C1 segment of cervical spinal cord (tissue), 14 donors: Measurements from ENCODE around the gene NFIL3.

Experiments used
- DNase-seq, 14 donors: peaks; one replicate each; lab custom pipeline; 2025; lab: John Stamatoyannopoulos, UW

NFIL3 gene

DNA sequence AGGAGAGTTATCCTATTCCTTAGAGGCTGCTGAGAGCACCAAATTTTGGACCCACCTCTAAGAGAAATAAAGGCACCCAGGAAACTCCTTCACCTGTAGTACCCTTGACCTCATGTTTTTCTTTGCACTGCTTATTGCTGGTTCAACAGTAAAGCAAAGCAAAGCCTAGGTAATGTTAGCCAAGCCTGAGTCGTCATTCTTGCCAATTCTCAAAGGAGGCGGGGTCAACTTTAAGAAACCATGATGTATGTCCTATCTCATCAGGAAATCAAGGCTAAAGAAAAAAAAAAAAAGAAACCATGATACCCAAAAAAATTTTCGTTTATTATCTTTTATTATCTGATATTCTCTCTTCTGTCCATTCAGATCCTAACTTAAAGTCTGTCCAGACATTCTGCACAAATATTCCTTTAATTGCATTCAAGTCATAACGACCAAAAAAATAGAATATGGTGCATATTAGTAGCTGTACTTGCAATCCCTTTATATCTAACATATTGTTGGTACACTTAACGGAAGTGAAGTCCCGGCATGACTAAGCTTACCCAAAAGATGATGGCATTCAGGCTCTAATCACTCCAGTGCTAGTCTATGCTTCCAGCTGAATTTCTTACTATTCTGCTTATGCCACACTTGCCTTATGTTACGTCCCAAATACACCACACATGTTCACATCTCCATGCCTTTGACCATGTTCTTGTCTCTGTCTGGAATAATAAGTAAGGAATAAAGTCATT, 63.7 kb downstream of the NFIL3 start:
- no peak for DNase-seq

DNA sequence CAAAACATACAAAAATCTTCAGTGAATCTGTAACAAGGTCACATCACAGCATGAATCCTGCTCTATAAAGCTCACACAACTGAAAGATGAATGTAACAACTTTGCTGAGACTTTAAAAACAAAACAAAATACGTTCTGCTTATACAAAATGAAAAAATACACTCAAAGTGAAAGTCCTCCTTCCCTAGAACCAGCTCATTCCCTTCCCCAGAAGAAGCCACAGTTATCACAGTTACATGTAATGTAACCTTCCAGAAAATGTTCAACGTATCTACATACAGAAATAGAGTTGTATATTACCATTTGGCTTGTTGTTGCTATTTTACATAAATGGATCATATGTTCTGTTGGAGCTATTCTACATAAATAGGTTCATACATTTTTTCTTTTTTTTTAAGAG, 64.5 kb downstream of the NFIL3 start:
- DNase-seq, result no peak
